ENCODE measurements around the gene LIMS2. TPM values are rescaled to one million over a fixed set of nuclear protein-coding genes. Genes with fewer than 3 reads are reported as not detected.

LIMS2 gene
- total RNA-seq, 2 experiments from 2014 or later, result 6.1 to 7.0 TPM

- H3K4me1 ChIP-seq (ENCODE audit: insufficient read depth, low read length), result peaks cover 5% of the 10 kb centered on the region
- Mint-ChIP-seq H3K27me3 (no peaks in the 10 kb centered on the region), H3K9me3 (no peaks in the 10 kb centered on the region), H3K4me3 (no peak overlapping the region), H3K4me1 (ENCODE audit: low read depth) (peaks cover 16% of the 10 kb centered on the region), H3K27ac (no peak overlapping the region), H3K36me3 (ENCODE audit: low read depth) (no peaks in the 10 kb centered on the region)
- DNase-seq, result no peak
- H3K36me3 ChIP-seq (ENCODE audit: insufficient read depth, low read length), result no peaks in the 10 kb centered on the region
- TF ChIP-seq CTCF (IDR thresholded peaks at IDR 0.05), result no peak
- ChIA-PET CTCF (interaction anchor here (2.8 kb wide), 1 partner anchor 59 kb away, joined by 78 read pairs; no protein-coding TSS in a partner anchor), POLR2A (no interaction called here)
- no peak overlapping the region for H3K27ac ChIP-seq (ENCODE audit: low read depth in 1 of 2, low read length in 2 of 2)
- ATAC-seq (ENCODE audit: poor library complexity), result no peak
- no peak overlapping the region for H3K4me3 ChIP-seq (ENCODE audit: low read length)
- intact Hi-C loops (cut with DNase I, micrococcal nuclease), result loop anchor here in 1 of 2 experiments (2.0 kb wide), 1 partner anchor 113 kb away; no protein-coding TSS in a partner anchor
- no peaks in the 10 kb centered on the region for H3K27me3 ChIP-seq (ENCODE audit: control insufficient read depth in 1 of 2, insufficient read depth in 2 of 2, low read length in 2 of 2)
- H3K9me3 ChIP-seq (ENCODE audit: control insufficient read depth in 1 of 2, insufficient read depth in 1 of 2, low read length in 2 of 2), result no peaks in the 10 kb centered on the region
Measured at GRCh38 chr2:127589841-127590240, 85.5 kb downstream of the LIMS2 start.

GRCh38 chr2:127589358-127589757 lies 86.0 kb downstream of the LIMS2 start:
- H3K4me1 Mint-ChIP-seq (ENCODE audit: low read depth), result peaks cover 11% of the 10 kb centered on the region
- Histone ChIP-seq H3K36me3 (ENCODE audit: insufficient read depth, low read length) (no peaks in the 10 kb centered on the region), H3K4me1 (ENCODE audit: insufficient read depth, low read length) (peaks cover 5% of the 10 kb centered on the region), H3K9me3 (ENCODE audit: control insufficient read depth in 1 of 2, insufficient read depth in 1 of 2, low read length in 2 of 2) (no peaks in the 10 kb centered on the region), H3K27me3 (ENCODE audit: control insufficient read depth in 1 of 2, insufficient read depth in 2 of 2, low read length in 2 of 2) (no peaks in the 10 kb centered on the region), H3K4me3 (ENCODE audit: low read length) (no peak overlapping the region), H3K27ac (ENCODE audit: low read depth in 1 of 2, low read length in 2 of 2) (no peak overlapping the region)
- H3K27me3 Mint-ChIP-seq, result no peaks in the 10 kb centered on the region
- no peak for TF ChIP-seq CTCF (IDR thresholded peaks at IDR 0.05)
- ChIA-PET CTCF (no interaction called here), POLR2A (no interaction called here)
- H3K4me3 Mint-ChIP-seq, result no peak overlapping the region
- H3K27ac Mint-ChIP-seq, result no peak overlapping the region
- no peak for DNase-seq
- ATAC-seq (ENCODE audit: poor library complexity), result no peak
- no peaks in the 10 kb centered on the region for H3K9me3 Mint-ChIP-seq
- no peaks in the 10 kb centered on the region for H3K36me3 Mint-ChIP-seq (ENCODE audit: low read depth)
- intact Hi-C loops (cut with DNase I, micrococcal nuclease), result no loop called here

Other genes with a start within 250 kb of the LIMS2 start
- gene IWS1, start 149.0 kb downstream of the LIMS2 start, total RNA-seq, result 10 to 100 TPM; 24.9 to 26.0 TPM
- gene MYO7B, start 139.8 kb downstream of the LIMS2 start, total RNA-seq, result under 1 TPM; 0.05 to 0.14 TPM
- not detected for gene GPR17, start 29.4 kb downstream of the LIMS2 start, total RNA-seq
- 1 to 10 TPM; 8.5 to 8.9 TPM for gene SFT2D3, start 26.0 kb upstream of the LIMS2 start, total RNA-seq
- gene WDR33, start 135.6 kb upstream of the LIMS2 start, total RNA-seq, result 10 to 100 TPM; 59.8 to 61.5 TPM
- gene POLR2D, start 182.6 kb upstream of the LIMS2 start, total RNA-seq, result 10 to 100 TPM; 30.5 to 32.9 TPM
- 10 to 100 TPM in 1 of 2 experiments, 1 to 10 TPM in 1; 9.6 to 10.1 TPM for gene AMMECR1L, start 210.4 kb upstream of the LIMS2 start, total RNA-seq